Right cardiac atrium (tissue), 5 donors: ENCODE results near the gene CCDC183. TPM values are rescaled to one million over a fixed set of nuclear protein-coding genes. Genes with fewer than 3 reads are reported as not detected.
"Not testable (repeated sequence)": the region's sequence is repeated elsewhere in the genome, so short reads cannot be mapped to it uniquely, and the experiment has no call there.

Experiments used
- ATAC-seq, 2 donors: fragments of 200-7000 bp; cut with Tn5 transposase; one replicate each; pipeline versions ENCODE4 v1.8.0 to v1.9.1; 2020; ENCODE audit warnings: moderate library complexity in 2 of 2, mild to moderate bottlenecking in 1 of 2
- DNase-seq, 3 donors: peaks; one replicate each; pipeline ENCODE4 v3.0.0-alpha.2; 2020
- H3K27ac ChIP-seq: one replicate; pipeline ENCODE4 v1.5.1; 2013; ENCODE audit warnings: mild to moderate bottlenecking, low read length, control low read depth, moderate library complexity
- H3K27me3 ChIP-seq: one replicate; pipeline ENCODE4 v1.6.1; 2013; ENCODE audit not compliant: control insufficient read depth, insufficient read depth
- H3K4me1 ChIP-seq: one replicate; pipeline ENCODE4 v1.6.1; 2013; ENCODE audit warnings: low read length; ENCODE audit not compliant: control insufficient read depth, insufficient read depth
- H3K4me3 ChIP-seq: one replicate; pipeline ENCODE4 v1.5.1; 2013; ENCODE audit warnings: low read length, control low read depth
- H3K9me3 ChIP-seq: one replicate; pipeline ENCODE4 v1.6.1; 2013; ENCODE audit warnings: low read length; ENCODE audit not compliant: control insufficient read depth
- WGBS: extraction: QIAGEN DNeasy Blood & Tissue Kit; methylation state at CpG from one replicate; pipeline ENCODE4 v1.1.7; 2013; 5-methylcytosine and 5-hydroxymethylcytosine counted together
- intact Hi-C, 4 donors: fragments of 100-400 bp; cut with DNase I; formaldehyde crosslinking; loops; one replicate each; pipeline versions ENCODE4 v1.11.0 to v1.14.0; 2022 to 2023
- polyA plus RNA-seq: library from polyadenylated mRNA; stranded (reverse); fragments of 200-250 nt; gene quantifications from one replicate; pipeline ENCODE4 v1.2.3, GENCODE V29; 2013
- total RNA-seq, 4 donors: library from RNA; stranded (reverse); fragmentation: NEBNext Ultra II Directional; extraction: Animal tissue kit (Norgen Biotek cat#: 25700); gene quantifications; one replicate each; pipeline ENCODE4 v1.2.1, GENCODE V29; 2021
- donor health status: healthy with polysubstance abuse.
- donor health status: DM: no; HTN: yes; CAD: no.
- donor health status: DM: no; HTN: no; CAD: no.
- donor health status: DM: no; HTN: yes; CAD: no; lungs with severe emphysema.
- donor health status: DM: yes; HTN: yes; CAD: no.

CCDC183 gene
- total and polyA plus RNA-seq, 5 donors = 2.0 to 5.0 (median 2.9) TPM

DNA sequence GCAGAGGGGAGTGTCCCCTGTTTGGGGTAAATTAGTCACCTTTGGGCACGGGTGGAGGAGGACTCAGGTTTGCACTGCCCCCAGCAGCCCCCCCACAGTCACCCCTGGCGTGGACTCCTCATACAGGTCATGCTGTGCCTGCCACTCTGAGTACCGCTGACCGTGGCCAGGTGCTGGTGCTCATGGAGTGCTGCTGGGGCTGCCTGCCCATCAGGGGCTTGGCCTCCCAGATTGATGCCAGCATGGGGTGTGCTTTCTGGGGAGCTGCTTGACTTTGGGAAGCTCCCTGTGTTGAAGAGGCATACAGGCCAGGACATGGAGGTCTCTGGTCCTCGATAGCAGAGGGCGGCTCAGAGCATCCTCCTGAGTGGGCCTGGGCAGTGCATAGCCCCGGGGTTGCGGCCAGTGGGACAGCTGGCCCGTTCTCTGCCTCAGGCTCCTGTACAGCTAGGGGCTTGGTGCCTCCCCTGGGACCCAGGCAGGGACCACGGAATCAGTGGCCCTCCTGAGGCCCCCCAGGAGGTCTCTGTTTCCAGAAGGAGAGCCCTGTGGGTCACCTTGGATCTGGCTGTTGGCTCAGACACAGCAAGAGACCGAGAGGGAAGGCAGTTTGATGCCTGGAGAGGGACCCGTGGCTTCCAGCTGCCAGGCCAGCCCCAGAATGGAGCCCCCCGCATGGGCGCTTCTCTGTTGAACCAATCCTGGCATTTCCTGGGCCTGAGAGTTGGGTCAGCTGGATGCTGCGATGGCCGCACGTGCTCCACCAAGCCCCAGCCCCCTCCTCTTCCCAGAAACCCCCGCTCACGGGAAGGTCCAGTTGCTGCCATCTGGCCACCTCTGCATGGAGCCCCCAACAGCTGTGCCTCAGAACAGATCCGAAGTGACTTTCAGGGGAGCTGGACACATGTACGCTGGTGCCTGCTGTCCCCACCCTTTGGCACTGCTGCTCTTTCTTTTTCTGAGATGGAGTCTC, 40.1 kb downstream of the CCDC183 start:
- H3K9me3 ChIP-seq = no peaks in the 10 kb centered on the region
- no peaks in the 10 kb centered on the region for H3K4me1 ChIP-seq
- peak in 2 of 3 donors; percentile 47 for DNase-seq
- no peak overlapping the region for H3K27ac ChIP-seq
- WGBS = 88% methylated on average over 21 of the region's 21 CpGs
- no peaks in the 10 kb centered on the region for H3K27me3 ChIP-seq
- no peak for ATAC-seq
- H3K4me3 ChIP-seq = no peak overlapping the region
- intact Hi-C loops = no loop called here

DNA sequence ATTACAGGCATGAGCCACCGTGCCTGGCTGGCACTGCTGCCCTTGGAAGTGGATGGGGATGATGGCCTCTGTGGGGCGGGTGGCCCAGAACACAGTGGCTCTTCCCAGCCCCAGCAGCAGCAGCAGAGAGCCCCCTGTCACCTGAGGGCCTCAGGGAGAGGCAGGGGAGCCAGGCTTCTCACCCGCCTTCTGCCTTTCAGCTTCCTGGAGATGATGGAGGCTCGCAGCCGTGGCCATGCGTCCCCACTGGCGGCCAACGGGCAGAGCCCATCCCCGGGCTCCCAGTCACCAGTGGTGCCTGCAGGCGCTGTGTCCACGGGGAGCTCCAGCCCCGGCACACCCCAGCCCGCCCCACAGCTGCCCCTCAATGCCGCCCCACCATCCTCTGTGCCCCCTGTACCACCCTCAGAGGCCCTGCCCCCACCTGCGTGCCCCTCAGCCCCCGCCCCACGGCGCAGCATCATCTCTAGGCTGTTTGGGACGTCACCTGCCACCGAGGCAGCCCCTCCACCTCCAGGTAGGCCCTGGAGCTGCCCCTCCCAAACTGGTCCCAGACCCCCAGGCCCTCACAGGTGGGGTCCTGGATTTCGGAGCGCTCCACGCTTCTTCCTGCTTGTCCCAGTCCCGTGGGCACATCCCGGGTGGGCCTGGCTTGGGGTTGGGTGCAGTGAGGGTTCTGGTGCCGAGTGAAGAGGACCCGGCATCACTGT, 41.2 kb downstream of the CCDC183 start:
- peaks cover 8% of the 10 kb centered on the region for H3K4me1 ChIP-seq
- 91% methylated on average over 27 of the region's 27 CpGs for WGBS

DNA sequence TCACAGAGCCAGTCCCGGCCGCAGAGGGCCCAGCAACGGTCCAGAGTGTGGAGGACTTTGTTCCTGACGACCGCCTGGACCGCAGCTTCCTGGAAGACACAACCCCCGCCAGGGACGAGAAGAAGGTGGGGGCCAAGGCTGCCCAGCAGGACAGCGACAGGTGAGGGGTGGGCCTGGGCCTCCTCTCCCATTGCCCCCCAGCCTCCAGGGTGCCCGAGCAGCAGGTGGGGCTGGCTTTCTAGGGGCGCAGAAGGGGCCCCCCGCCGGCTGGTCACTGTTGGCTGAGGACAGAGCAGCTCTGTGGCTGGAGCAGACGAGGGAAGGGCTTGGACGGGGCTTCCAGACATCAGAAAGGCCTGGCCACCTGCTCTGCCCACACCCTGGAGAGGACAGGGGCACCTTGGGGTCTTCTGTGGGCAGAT, 41.7 kb downstream of the CCDC183 start:
- H3K27me3 ChIP-seq, H3K27ac ChIP-seq, intact Hi-C loops, H3K4me1 ChIP-seq, ATAC-seq, H3K4me3 ChIP-seq, H3K9me3 ChIP-seq: not testable (repeated sequence)
- 91% methylated on average over 15 of the region's 15 CpGs for WGBS
- peak in 1 of 3 donors; percentile 52 for DNase-seq

More for the DNA sequence above, 41.2 kb downstream of the CCDC183 start:
- Histone ChIP-seq H3K27me3 (no peaks in the 10 kb centered on the region), H3K27ac (no peak overlapping the region), H3K9me3 (no peaks in the 10 kb centered on the region), H3K4me3 (no peak overlapping the region)
- DNase-seq (peak; percentile 9 to 60 (median 57)), ATAC-seq (no peak)
- intact Hi-C loops = no loop called here

DNA sequence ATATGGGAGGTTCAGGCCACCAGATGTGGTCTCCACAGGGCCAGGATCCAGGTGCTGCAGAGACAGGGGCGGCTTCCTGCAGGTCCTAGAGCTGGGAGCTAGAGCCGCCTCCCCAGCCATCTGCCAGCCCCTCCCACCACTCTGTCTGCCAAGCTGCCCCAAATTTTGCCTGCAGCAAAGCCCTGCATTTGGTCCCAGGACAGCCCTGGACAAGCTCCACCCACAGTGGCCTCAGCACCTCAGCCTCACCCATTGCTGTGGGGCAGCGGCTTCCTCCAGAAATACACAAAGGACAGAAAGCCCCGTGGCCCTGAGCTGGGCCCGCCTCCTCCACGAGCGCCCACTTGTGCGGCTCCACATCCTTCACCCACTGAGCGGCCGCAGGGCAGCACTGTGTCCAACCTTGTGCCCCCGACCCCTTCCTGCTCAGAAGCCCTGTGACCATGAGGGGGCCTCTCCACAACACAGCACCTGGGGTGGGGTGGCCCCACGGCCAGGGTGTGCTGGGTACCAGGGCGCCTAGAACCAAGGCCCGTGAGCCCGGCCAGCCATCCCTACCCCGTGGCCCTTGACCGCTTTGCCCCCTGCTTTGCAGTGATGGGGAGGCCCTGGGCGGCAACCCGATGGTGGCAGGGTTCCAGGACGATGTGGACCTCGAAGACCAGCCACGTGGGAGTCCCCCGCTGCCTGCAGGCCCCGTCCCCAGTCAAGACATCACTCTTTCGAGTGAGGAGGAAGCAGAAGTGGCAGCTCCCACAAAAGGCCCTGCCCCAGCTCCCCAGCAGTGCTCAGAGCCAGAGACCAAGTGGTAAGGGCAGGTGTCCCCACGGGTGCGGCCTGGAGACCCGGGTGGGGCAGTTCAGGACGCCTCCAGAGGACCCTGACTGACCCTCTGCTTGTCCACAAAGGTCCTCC, 42.4 kb downstream of the CCDC183 start:
- no peaks in the 10 kb centered on the region for H3K9me3 ChIP-seq
- peak in 2 of 3 donors; percentile 49 to 56 for DNase-seq
- H3K4me1 ChIP-seq = peaks cover 8% of the 10 kb centered on the region
- no peak overlapping the region for H3K27ac ChIP-seq
- ATAC-seq = no peak
- no peak overlapping the region for H3K4me3 ChIP-seq
- WGBS = 82% methylated on average over 29 of the region's 29 CpGs
- no peaks in the 10 kb centered on the region for H3K27me3 ChIP-seq
- intact Hi-C loops = no loop called here

DNA sequence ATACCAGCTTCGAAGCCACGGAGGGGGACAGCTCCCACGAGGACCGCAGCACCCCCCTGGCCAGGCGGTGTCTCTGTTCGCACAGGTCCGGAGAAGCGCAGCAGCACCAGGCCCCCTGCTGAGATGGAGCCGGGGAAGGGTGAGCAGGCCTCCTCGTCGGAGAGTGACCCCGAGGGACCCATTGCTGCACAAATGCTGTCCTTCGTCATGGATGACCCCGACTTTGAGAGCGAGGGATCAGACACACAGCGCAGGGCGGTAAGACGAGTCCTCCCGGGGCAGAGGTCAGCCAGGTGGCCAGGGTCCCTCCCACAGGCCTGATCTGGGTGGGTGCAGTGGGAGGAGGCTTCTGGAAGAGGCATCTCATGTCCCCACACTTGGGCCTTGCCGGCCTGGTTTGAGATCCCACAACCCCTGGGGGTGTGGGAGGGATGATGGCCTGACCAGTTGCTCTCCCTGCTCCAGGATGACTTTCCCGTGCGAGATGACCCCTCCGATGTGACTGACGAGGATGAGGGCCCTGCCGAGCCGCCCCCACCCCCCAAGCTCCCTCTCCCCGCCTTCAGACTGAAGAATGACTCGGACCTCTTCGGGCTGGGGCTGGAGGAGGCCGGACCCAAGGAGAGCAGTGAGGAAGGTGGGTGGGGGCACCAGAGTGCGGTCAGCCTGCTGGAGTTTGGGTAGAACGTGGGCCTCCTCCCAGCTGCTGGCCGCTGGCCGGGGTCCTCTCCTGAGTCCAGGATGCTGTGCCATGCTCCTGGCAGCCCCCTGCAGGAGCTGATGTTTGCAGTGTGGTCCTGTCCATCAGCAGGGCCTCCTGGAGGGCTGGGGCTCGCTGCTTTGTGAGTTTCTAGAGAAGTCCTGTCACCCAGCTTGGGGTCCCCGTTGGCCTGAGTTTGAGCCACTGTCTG, 43.3 kb downstream of the CCDC183 start:
- intact Hi-C loops = loop anchor here in 1 of 4 donors (10.0 kb wide), 1 partner anchor 105 kb away; the partner anchor contains the start of genes C8G and FBXW5
- peaks cover 8% of the 10 kb centered on the region for H3K4me1 ChIP-seq
- H3K9me3 ChIP-seq = no peaks in the 10 kb centered on the region
- no peak overlapping the region for H3K27ac ChIP-seq
- DNase-seq (peak in 2 of 3 donors; percentile 54 to 60), ATAC-seq (no peak)
- H3K27me3 ChIP-seq = no peaks in the 10 kb centered on the region
- 82% methylated on average over 36 of the region's 36 CpGs for WGBS
- H3K4me3 ChIP-seq = no peak overlapping the region

DNA sequence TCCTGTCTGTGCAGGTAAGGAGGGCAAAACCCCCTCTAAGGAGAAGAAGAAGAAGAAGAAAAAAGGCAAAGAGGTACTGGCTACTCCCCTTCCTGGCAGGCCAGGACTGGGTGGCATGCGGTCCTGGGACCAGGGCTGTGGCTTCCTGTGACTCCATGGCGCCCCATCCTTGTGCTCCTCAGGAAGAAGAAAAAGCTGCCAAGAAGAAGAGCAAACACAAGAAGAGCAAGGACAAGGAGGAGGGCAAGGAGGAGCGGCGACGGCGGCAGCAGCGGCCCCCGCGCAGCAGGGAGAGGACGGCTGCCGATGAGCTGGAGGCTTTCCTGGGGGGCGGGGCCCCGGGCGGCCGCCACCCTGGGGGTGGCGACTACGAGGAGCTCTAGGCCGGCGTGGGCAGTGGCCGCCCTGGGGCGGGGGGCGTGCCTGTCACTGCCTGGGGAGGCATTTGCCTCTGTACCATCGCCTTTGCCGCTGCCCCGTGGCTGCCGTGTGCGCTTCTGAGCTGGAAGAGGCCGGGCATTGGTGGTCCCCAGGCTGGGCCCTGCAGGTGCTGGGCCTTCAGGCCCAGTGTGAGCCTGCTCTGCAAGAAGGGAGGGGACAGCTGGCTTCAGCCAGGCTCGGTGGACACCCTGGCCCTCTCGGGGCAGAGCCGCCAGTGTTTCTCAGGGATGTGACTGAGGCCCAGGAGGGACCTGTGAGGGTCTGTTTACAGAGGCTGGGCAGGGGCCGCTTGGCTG, 44.2 kb downstream of the CCDC183 start:
- Histone ChIP-seq H3K4me3 (no peak overlapping the region), H3K27me3 (no peaks in the 10 kb centered on the region), H3K27ac (no peak overlapping the region), H3K9me3 (no peaks in the 10 kb centered on the region), H3K4me1 (peaks cover 8% of the 10 kb centered on the region)
- ATAC-seq (no peak), DNase-seq (peak in 2 of 3 donors; percentile 50 to 72)
- intact Hi-C loops = loop anchor here in 1 of 4 donors (10.0 kb wide), 1 partner anchor 104 kb away; the partner anchor contains the start of genes C8G and FBXW5
- WGBS = 61% methylated on average over 32 of the region's 32 CpGs

DNA sequence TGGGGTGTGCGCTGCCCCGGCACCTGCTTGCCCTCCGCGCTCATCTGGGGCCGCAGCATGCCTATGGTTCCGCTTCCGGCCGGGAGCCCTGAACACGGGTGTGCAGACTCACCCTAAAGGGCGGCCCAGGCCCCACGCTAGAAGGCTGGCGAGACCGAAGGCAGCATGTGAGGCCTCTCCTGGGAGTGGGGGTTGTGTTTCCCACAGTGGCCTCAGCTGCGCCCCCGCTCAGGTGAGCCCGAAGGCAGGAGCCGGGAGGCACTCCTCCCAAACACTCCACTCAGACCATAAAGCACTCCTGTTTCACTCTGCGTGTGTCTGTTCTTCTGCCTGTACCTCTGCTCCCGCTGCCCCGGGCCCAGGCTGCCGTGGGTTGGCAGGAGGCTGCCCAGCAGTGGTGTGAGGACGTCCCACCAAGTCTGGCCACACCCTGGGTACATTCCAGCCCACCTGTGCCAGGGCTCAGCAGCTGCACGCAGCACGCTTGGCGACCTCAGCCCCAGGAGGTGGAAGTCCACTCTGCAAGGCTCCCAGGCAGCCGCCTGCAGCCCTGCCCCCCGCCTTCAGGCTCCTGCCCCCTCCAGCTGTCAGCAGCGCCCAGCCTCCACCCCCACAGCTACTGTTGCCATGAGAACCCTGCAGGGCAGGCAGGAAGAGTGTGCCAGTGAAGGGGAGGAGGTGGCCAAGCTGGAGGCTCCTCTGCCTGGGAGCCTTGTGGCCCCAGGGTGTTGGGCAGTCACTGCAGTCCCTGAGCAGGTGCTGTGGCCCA, 44.9 kb downstream of the CCDC183 start:
- Histone ChIP-seq H3K9me3 (no peaks in the 10 kb centered on the region), H3K27ac (no peak overlapping the region), H3K4me3 (no peak overlapping the region), H3K4me1 (peaks cover 8% of the 10 kb centered on the region), H3K27me3 (no peaks in the 10 kb centered on the region)
- 66% methylated on average over 28 of the region's 28 CpGs for WGBS
- ATAC-seq (peak; percentile 5 to 29), DNase-seq (peak in 2 of 3 donors; percentile 79 to 81)
- intact Hi-C loops = loop anchor here in 1 of 4 donors (10.0 kb wide), 1 partner anchor 104 kb away; the partner anchor contains the start of genes C8G and FBXW5

DNA sequence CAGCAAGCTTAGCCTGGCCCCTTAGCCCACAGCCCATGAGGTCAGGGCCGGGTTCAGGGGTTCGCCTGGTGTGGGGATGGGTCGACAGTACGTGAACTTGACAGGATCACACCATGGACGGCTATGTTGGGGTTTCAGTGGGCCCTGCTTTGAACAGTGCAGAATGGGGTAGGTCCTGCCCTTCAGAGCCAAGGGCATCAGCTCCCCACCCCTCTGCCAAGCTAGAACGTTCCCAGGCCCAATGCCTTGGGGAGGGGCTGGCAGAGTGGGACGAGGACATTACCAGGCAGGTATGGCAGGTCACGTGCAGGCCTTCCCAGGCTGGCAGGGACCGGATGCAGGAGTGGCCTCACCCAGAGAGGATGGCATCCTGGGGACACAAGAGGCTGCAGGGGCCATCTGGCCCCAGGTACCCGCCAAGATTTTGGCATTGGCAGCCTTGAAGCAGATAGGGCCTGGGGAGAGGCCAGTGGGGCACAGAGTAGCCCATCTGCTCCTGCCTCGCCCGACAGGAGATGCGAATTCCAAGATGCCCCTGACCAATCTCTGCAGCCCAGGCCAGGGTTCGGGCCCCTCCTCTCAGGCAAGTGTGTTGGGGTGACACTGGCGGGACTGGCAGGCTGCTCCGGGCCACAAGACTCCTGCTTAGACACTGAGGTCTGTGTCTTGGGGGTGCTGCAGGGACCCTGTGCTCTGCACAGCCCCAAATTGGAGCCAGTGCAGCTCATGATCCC, 45.7 kb downstream of the CCDC183 start:
- WGBS = 47% methylated on average over 16 of the region's 16 CpGs
- not testable (repeated sequence) for H3K4me1 ChIP-seq, H3K4me3 ChIP-seq, H3K27me3 ChIP-seq, H3K9me3 ChIP-seq, H3K27ac ChIP-seq
- intact Hi-C loops = loop anchor here in 1 of 4 donors (10.0 kb wide), 1 partner anchor 103 kb away; the partner anchor contains the start of genes C8G and FBXW5
- peak in 1 of 2 donors; percentile 0 for ATAC-seq
- peak in 2 of 3 donors; percentile 54 to 65 for DNase-seq
